ENCODE data around the gene CRACR2B. TPM values are rescaled to one million over a fixed set of nuclear protein-coding genes. Genes with fewer than 3 reads are reported as not detected.

Gene CRACR2B
- total and polyA plus RNA-seq, 2 of the 8 experiments (the other 6 are each of a cell fraction or from before 2014, with no cell fraction given): 18.2 to 26.4 TPM

DNA sequence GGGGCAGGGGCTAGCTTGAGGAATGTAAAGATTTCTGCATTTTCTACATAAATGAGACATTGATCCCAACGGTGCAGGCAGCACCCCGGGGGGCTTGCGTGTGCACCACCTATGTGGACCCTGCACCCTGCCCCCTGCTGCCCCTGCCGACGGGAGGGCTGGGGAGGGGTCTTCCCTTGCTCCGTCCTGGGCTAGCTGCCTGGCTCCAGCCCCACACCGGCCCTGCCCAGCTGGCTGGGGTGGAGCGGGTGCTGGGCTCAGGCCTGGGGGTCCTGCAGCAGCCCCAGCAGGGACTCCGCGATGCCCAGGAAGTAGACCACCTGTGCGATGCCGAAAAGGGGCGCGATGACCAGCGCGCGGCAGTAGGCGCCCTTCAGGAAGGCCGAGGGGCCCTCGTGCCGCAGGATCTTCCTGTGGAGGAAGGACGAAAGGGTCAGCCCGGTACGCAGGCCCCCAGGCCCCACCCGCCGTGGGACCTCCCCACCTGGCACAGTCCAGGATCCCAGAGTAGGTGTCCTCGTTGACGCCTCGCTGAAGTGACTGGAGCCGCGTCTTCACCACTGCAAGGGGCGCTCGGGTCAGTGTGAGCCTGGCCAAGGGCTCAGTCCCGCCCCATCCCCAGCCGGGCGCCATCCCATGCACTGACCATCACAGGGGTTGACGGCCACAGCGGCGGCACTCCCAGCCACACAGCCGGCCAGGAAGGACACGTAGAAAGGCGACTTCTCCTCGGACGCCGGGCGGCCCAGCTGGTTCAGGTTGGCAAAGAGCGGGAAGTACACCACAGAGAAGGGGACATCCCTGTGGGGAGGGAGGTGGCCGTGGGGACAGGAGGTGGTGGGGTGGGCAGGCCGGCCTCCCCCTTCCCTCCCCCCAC lies 35.8 kb upstream of the CRACR2B start:
- no peak overlapping the region for H3K14ac ChIP-seq (ENCODE audit: insufficient read length)
- WGBS, 2 experiments (ENCODE audit: extremely low coverage in 1 of 2, insufficient coverage in 1 of 2, insufficient read length in 1 of 2, insufficient replicate concordance in 2 of 2, low coverage in 1 of 2, low lambda C conversion rate in 2 of 2, missing lambda C conversion rate in 1 of 2): 95% methylated on average over 39 of the region's 49 CpGs; no CpG with 5 or more reads in 1 of the 2 experiments
- no peak overlapping the region for H4K5ac ChIP-seq (ENCODE audit: insufficient read length, low read depth, low read length)
- no peaks in the 10 kb centered on the region for H3K27me3 ChIP-seq (replicated peaks in 1 of 4; ENCODE audit: control insufficient read depth in 3 of 4, extremely low read depth in 1 of 4, insufficient read depth in 3 of 4, low read length in 3 of 4)
- H3K56ac ChIP-seq (replicated peaks; ENCODE audit: insufficient read length, low read depth, low read length): no peak overlapping the region
- H3K79me2 ChIP-seq (ENCODE audit: control insufficient read depth in 1 of 2, insufficient read depth in 2 of 2, low read length in 2 of 2): peaks cover 0 to 5% of the 10 kb centered on the region in 2 experiments; a peak in 1 of 4 replicates
- H4K20me1 ChIP-seq (replicated peaks in 1 of 2; ENCODE audit: control insufficient read depth in 1 of 2, insufficient read depth in 2 of 2, low read length in 2 of 2): peaks cover 2 to 15% of the 10 kb centered on the region in 2 experiments
- peaks cover 7% of the 10 kb centered on the region; the same call in 1 of the 2 replicates for H3K79me1 ChIP-seq (ENCODE audit: low read depth, low read length)
- no peak overlapping the region for H4K8ac ChIP-seq (ENCODE audit: extremely low read depth, insufficient read depth, low read length)
- peaks cover 4 to 34% (median 22%) of the 10 kb centered on the region in 4 experiments for H3K4me1 ChIP-seq (replicated peaks in 1 of 4; ENCODE audit: control insufficient read depth in 3 of 4, insufficient read depth in 4 of 4, low read length in 3 of 4)
- H3K36me3 ChIP-seq (ENCODE audit: control insufficient read depth in 2 of 4, insufficient read depth in 4 of 4, low read length in 3 of 4): peaks cover 0 to 12% (median 0%) of the 10 kb centered on the region in 4 experiments; a peak in 3 of 8 replicates
- H2AFZ ChIP-seq (ENCODE audit: low read length): no peak overlapping the region
- H3K4me3 ChIP-seq (ENCODE audit: extremely low read depth in 1 of 4, insufficient read depth in 2 of 4, low read depth in 3 of 4, low read length in 4 of 4): no peak overlapping the region
- FAIRE-seq: no peak
- H2BK120ac ChIP-seq (replicated peaks; ENCODE audit: low read depth, low read length): no peak overlapping the region
- H3K9me3 ChIP-seq (ENCODE audit: insufficient read depth in 2 of 2, low read depth in 1 of 2, low read length in 1 of 2): no peaks in the 10 kb centered on the region
- POLR2A ChIA-PET (ENCODE audit: partially characterized antibody): interaction anchor here (0.7 to 53.0 kb wide), 8 partner anchors 8 to 43 kb away, joined by 3 to 1917 read pairs (median 4); partner anchors contain the start of genes CD151, CRACR2B, GATD1 and PIDD1
- H2AK5ac ChIP-seq (ENCODE audit: low read depth, low read length): no peak overlapping the region
- H3K27ac ChIP-seq (ENCODE audit: low read depth, low read length): no peak overlapping the region
- CTCF ChIA-PET (ENCODE audit: partially characterized antibody): interaction anchor here (0.7 to 2.2 kb wide), 5 partner anchors 9 to 64 kb away, joined by 3 to 10 read pairs (median 3); no protein-coding TSS in a partner anchor
- peaks cover under 1% of the 10 kb centered on the region for H3K23me2 ChIP-seq (ENCODE audit: low read depth, low read length)
- no peak for DNase-seq (ENCODE audit: low read depth in 1 of 2, low spot score in 2 of 2)
- no peak overlapping the region for H4K91ac ChIP-seq (replicated peaks; ENCODE audit: insufficient read length, low read length)
- H2BK20ac ChIP-seq (ENCODE audit: low read length): no peak overlapping the region
- H3K4me2 ChIP-seq (ENCODE audit: insufficient read depth in 1 of 2, low read depth in 2 of 2, low read length in 2 of 2): no peak overlapping the region
- H3K9ac ChIP-seq (replicated peaks in 1 of 4; ENCODE audit: extremely low read depth in 1 of 4, low read depth in 3 of 4, low read length in 3 of 4): no peak overlapping the region
- no peak overlapping the region; the same call in 1 of the 2 replicates for H2BK12ac ChIP-seq (ENCODE audit: low read depth, low read length)
- no peak overlapping the region for H3K18ac ChIP-seq (ENCODE audit: extremely low read depth, low read length)
- no peak overlapping the region for H3K23ac ChIP-seq (ENCODE audit: insufficient read length)
- H2BK15ac ChIP-seq (ENCODE audit: low read length): no peak overlapping the region
- H3K4ac ChIP-seq (replicated peaks; ENCODE audit: insufficient read length, low read depth, low read length): no peak overlapping the region
- H2BK5ac ChIP-seq (ENCODE audit: low read depth, low read length): no peak overlapping the region
- no peak for TF ChIP-seq POU5F1 (IDR thresholded peaks at IDR 0.05; ENCODE audit: low read depth, low read length)
- TF ChIP-seq CREB1 (IDR thresholded peaks at IDR 0.05): no peak
- no peak for TF ChIP-seq BCL11A (IDR thresholded peaks at IDR 0.05; ENCODE audit: low read depth in 2 of 2, low read length in 2 of 2)
- no peak for TF ChIP-seq RBBP5 (IDR thresholded peaks at IDR 0.05; ENCODE audit: borderline replicate concordance, low read depth, low read length)
- no peak for TF ChIP-seq CHD2 (IDR thresholded peaks at IDR 0.05; ENCODE audit: low read length)
- TF ChIP-seq GTF2F1 (IDR thresholded peaks at IDR 0.05; ENCODE audit: borderline replicate concordance, low read depth, low read length): no peak
- no peak for TF ChIP-seq HDAC6 (IDR thresholded peaks at IDR 0.05; ENCODE audit: low read depth, low read length)
- TF ChIP-seq, protein P1, sequence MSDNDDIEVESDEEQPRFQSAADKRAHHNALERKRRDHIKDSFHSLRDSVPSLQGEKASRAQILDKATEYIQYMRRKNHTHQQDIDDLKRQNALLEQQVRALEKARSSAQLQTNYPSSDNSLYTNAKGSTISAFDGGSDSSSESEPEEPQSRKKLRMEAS (IDR thresholded peaks at IDR 0.05): no peak
- no peak for TF ChIP-seq SRF (IDR thresholded peaks at IDR 0.05; ENCODE audit: low read depth, low read length)
- TF ChIP-seq ZNF274 (IDR thresholded peaks at IDR 0.05; ENCODE audit: borderline replicate concordance, extremely low read depth, low read length): no peak
- TF ChIP-seq BRCA1 (IDR thresholded peaks at IDR 0.05; ENCODE audit: low read depth, low read length): no peak
- TF ChIP-seq NRF1 (IDR thresholded peaks at IDR 0.05; ENCODE audit: low read depth, low read length): no peak
- TF ChIP-seq MAFK (IDR thresholded peaks at IDR 0.05; ENCODE audit: low read depth, low read length): no peak

Measured in H1 (cell line).